PC-3 (cell line): Measurements from ENCODE around the gene SMYD3. TPM values are rescaled to one million over a fixed set of nuclear protein-coding genes. Genes with fewer than 3 reads are reported as not detected.

Source experiments
- ATAC-seq: fragments of 200-7000 bp; cut with Tn5 transposase; 2 replicates; pipeline ENCODE4 v1.9.1; 2020; ENCODE audit warnings: mild to moderate bottlenecking, moderate library complexity
- BruUV-seq: library from RNA; stranded (reverse); fragments of 400-500 nt; replicated peaks from 2 replicates; lab custom pipeline; 2021; lab: Mats Ljungman, UMichigan
- CTCF ChIA-PET: fragments of 300-600 bp; sonication (Branson Sonifier 250); formaldehyde crosslinking; loops from one replicate; lab custom pipeline; 2022; ENCODE audit warnings: antibody characterized with exemption; lab: Charles Lee
- POLR2A ChIA-PET: fragments of 300-600 bp; sonication (Branson Sonifier 250); formaldehyde crosslinking; loops from one replicate; lab custom pipeline; 2022; ENCODE audit warnings: antibody characterized with exemption; ENCODE audit not compliant: unreplicated experiment; lab: Charles Lee
- DNase-seq: peaks from one replicate; pipeline ENCODE4 v3.0.0-alpha.2; 2015
- H2AFZ ChIP-seq: fragments of 300-600 bp; sonication (generic); 2 replicates; pipeline ENCODE4 v1.6.0; 2016; ENCODE audit warnings: antibody characterized with exemption, low read length
- H3F3A ChIP-seq: fragments of 300-600 bp; sonication (generic); one replicate; pipeline ENCODE4 v1.6.0; 2017; ENCODE audit warnings: antibody characterized with exemption, low read length, control low read depth, mild to moderate bottlenecking; ENCODE audit not compliant: unreplicated experiment
- H3K27ac ChIP-seq: fragments of 300-600 bp; sonication (generic); 2 replicates; pipeline ENCODE4 v1.5.1; 2016; ENCODE audit warnings: mild to moderate bottlenecking, low read length
- H3K27me3 ChIP-seq: fragments of 300-600 bp; sonication (generic); 2 replicates; pipeline ENCODE4 v1.6.1; 2016; ENCODE audit warnings: low read length, mixed read lengths
- H3K36me3 ChIP-seq: fragments of 300-600 bp; sonication (generic); 2 replicates; pipeline ENCODE4 v1.6.1; 2016; ENCODE audit warnings: low read depth, mixed run types, low read length, mixed read lengths
- H3K4me1 ChIP-seq: fragments of 300-600 bp; sonication (generic); 2 replicates; pipeline ENCODE4 v1.5.1; 2016; ENCODE audit warnings: low read length; ENCODE audit not compliant: insufficient read depth
- H3K4me2 ChIP-seq: fragments of 300-600 bp; sonication (generic); 2 replicates; pipeline ENCODE4 v1.6.0; 2016; ENCODE audit warnings: low read length
- H3K4me3 ChIP-seq: fragments of 300-600 bp; sonication (generic); 2 replicates; pipeline ENCODE4 v1.5.1; 2016; ENCODE audit warnings: mild to moderate bottlenecking, low read length, mixed read lengths
- H3K79me2 ChIP-seq: fragments of 300-600 bp; sonication (generic); 2 replicates; pipeline ENCODE4 v1.6.1; 2017; ENCODE audit warnings: low read length, mixed read lengths
- H3K9ac ChIP-seq: fragments of 300-600 bp; sonication (generic); 2 replicates; pipeline ENCODE4 v1.6.0; 2016; ENCODE audit warnings: mild to moderate bottlenecking, low read length
- H3K9me2 ChIP-seq: fragments of 300-600 bp; sonication (generic); replicated peaks from 2 replicates; pipeline ENCODE4 v1.6.1; 2016; ENCODE audit warnings: mixed run types, low read length, mixed read lengths
- H3K9me3 ChIP-seq: fragments of 300-600 bp; sonication (generic); 2 replicates; pipeline ENCODE4 v1.6.1; 2016; ENCODE audit warnings: low read length, mixed read lengths
- H4K20me1 ChIP-seq: fragments of 300-600 bp; sonication (generic); 2 replicates; pipeline ENCODE4 v1.6.1; 2016; ENCODE audit warnings: low read length, mixed read lengths
- CTCF ChIP-seq: fragments of 300-600 bp; sonication (generic); conservative IDR thresholded peaks from 2 replicates; pipeline ENCODE4 v1.5.1; 2017; ENCODE audit warnings: antibody characterized with exemption, low read depth, mild to moderate bottlenecking, low read length
- EZH2 ChIP-seq: fragments of 300-600 bp; sonication (generic); IDR thresholded peaks from one replicate; pipeline ENCODE4 v1.6.1; 2017; ENCODE audit warnings: antibody characterized with exemption, mild to moderate bottlenecking, low read length; ENCODE audit not compliant: unreplicated experiment
- EZH2phosphoT487 ChIP-seq: fragments of 300-600 bp; sonication (generic); IDR thresholded peaks from 2 replicates; pipeline ENCODE4 v1.6.1; 2018; ENCODE audit warnings: mild to moderate bottlenecking, antibody characterized with exemption, low read length, borderline replicate concordance
- intact Hi-C: fragments of 100-400 bp; cut with micrococcal nuclease; formaldehyde crosslinking; loops from 2 replicates; pipeline ENCODE4 v1.9.0; 2023
- total RNA-seq: library from RNA; depleted of rRNA; stranded (reverse); fragments of >200 nt; gene quantifications from 2 replicates; pipeline ENCODE4 v1.2.3, GENCODE V29; 2014

Gene SMYD3
- total RNA-seq, 1 experiment from 2014 or later, result 33.0 TPM

DNA sequence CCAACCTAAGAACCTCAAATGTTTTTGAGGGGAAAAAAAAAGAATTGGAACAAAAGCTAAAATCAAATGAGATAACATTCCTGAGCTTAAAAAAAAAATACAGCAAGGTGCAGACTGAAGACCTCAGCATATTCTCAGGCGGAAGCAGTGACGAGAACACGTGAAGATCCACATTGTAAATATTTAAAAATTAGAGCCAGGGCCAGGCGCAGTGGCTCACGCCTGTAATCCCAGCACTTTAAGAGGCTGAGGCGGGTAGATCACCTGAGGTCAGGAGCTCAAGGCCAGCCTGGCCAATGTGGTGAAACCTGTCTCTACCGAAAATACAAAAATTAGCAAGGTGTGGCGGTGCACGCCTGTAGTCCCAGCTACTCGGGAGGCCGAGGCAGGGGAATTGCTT lies 43.3 kb upstream of the SMYD3 start:
- no peaks in the 10 kb centered on the region for H4K20me1 ChIP-seq
- ChIA-PET POLR2A (no interaction called here), CTCF (interaction anchor here (1.1 kb wide), 1 partner anchor 17 kb away, joined by 3 read pairs; no protein-coding TSS in a partner anchor)
- no peak overlapping the region for H2AFZ ChIP-seq
- no peak overlapping the region for H3K4me3 ChIP-seq
- TF ChIP-seq EZH2phosphoT487 (no peak), CTCF (no peak), EZH2 (no peak)
- no peaks in the 10 kb centered on the region for H3K9me3 ChIP-seq
- no peaks in the 10 kb centered on the region for H3F3A ChIP-seq
- H3K4me2 ChIP-seq, result no peak overlapping the region
- no peak for DNase-seq
- H3K4me1 ChIP-seq, result no peaks in the 10 kb centered on the region
- peaks cover 41% of the 10 kb centered on the region for H3K36me3 ChIP-seq
- no peak overlapping the region for H3K9ac ChIP-seq
- H3K9me2 ChIP-seq, result no peaks in the 10 kb centered on the region
- no peak overlapping the region for H3K27ac ChIP-seq
- no peak for ATAC-seq
- intact Hi-C loops, result no loop called here
- H3K79me2 ChIP-seq, result peaks cover 20% of the 10 kb centered on the region; the same call in 1 of the 2 replicates
- no TSS peak for BruUV-seq
- H3K27me3 ChIP-seq, result no peaks in the 10 kb centered on the region

DNA sequence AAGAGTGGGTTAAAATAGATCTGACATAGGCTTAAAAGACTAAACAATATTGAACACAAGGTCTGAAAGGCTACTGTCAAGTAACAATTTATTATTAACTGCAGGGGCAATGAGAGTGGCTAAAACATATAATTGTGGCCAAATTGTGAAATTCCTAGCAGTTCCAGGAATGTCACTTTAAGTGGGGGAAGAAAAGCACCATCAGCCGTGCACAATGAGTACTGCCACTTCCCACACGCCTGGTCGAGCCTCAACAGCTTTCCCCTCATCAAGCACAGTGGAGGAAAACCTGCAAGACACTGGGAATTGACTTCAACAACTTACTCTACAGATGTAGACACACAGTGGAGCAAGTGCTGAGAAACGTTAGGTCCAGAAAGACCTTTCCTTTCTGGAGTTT lies 42.6 kb upstream of the SMYD3 start:
- H3K27ac ChIP-seq, result no peak overlapping the region
- CTCF ChIA-PET, result interaction anchor here (1.1 kb wide), 1 partner anchor 17 kb away, joined by 3 read pairs; no protein-coding TSS in a partner anchor
- H2AFZ ChIP-seq, result no peak overlapping the region
- no peaks in the 10 kb centered on the region for H3K27me3 ChIP-seq
- TF ChIP-seq EZH2, result no peak
- TF ChIP-seq CTCF, result no peak
- no peak for TF ChIP-seq EZH2phosphoT487
- no peak overlapping the region for H3K4me3 ChIP-seq
- H3K9me2 ChIP-seq, result no peaks in the 10 kb centered on the region
- H3K4me1 ChIP-seq, result no peaks in the 10 kb centered on the region
- H3K36me3 ChIP-seq, result peaks cover 35% of the 10 kb centered on the region
- intact Hi-C loops, result no loop called here
- no peaks in the 10 kb centered on the region for H3F3A ChIP-seq
- no peaks in the 10 kb centered on the region for H4K20me1 ChIP-seq
- H3K9ac ChIP-seq, result no peak overlapping the region
- no peak overlapping the region for H3K4me2 ChIP-seq
- POLR2A ChIA-PET, result no interaction called here
- no peaks in the 10 kb centered on the region for H3K9me3 ChIP-seq
- ATAC-seq, result no peak
- BruUV-seq, result no TSS peak
- no peak for DNase-seq
- peaks cover 14% of the 10 kb centered on the region; the same call in 1 of the 2 replicates for H3K79me2 ChIP-seq

GRCh38 chr1:246544001-246544400 lies 36.9 kb upstream of the SMYD3 start:
- intact Hi-C loops, result no loop called here
- Histone ChIP-seq H3K9ac (no peak overlapping the region), H4K20me1 (no peaks in the 10 kb centered on the region), H3K27me3 (no peaks in the 10 kb centered on the region), H3K9me2 (no peaks in the 10 kb centered on the region), H3K9me3 (no peaks in the 10 kb centered on the region), H2AFZ (no peak overlapping the region), H3K36me3 (peaks cover 50% of the 10 kb centered on the region), H3K79me2 (no peaks in the 10 kb centered on the region), H3K4me2 (no peak overlapping the region), H3F3A (no peaks in the 10 kb centered on the region), H3K27ac (no peak overlapping the region), H3K4me3 (no peak overlapping the region), H3K4me1 (no peaks in the 10 kb centered on the region)
- TF ChIP-seq CTCF (no peak), EZH2 (no peak), EZH2phosphoT487 (no peak)
- no TSS peak for BruUV-seq
- CTCF ChIA-PET, result interaction anchor here (0.9 kb wide), 1 partner anchor 100 kb away, joined by 11 read pairs; no protein-coding TSS in a partner anchor
- DNase-seq (no peak), ATAC-seq (no peak)
- POLR2A ChIA-PET, result no interaction called here
